Endothelial cell of umbilical vein (primary cell): ENCODE results near the gene FMNL2. TPM values are rescaled to one million over a fixed set of nuclear protein-coding genes. Genes with fewer than 3 reads are reported as not detected.
A peak's percentile ranks its signal among the peaks of the same experiment; 100 is the strongest.

Experiments used
- BruUV-seq: library from RNA; stranded (reverse); fragments of 400-500 nt; replicated peaks from 2 replicates; lab custom pipeline; 2021; lab: Mats Ljungman, UMichigan
- CTCF ChIA-PET: fragments of 300-600, 350-600 bp; sonication (Branson Sonifier 250); formaldehyde crosslinking; loops from one replicate; lab custom pipeline; 2021; ENCODE audit warnings: antibody characterized with exemption, inconsistent platforms; lab: Charles Lee
- POLR2A ChIA-PET: fragments of 300-600, 350-600 bp; sonication (Branson Sonifier 250); formaldehyde crosslinking; loops from one replicate; lab custom pipeline; 2021; ENCODE audit warnings: antibody characterized with exemption, inconsistent platforms; lab: Charles Lee
- DNase-seq: peaks from one replicate; pipeline ENCODE4 v3.0.0-alpha.2; 2011; ENCODE audit warnings: low read depth, low spot score
- FAIRE-seq: peaks from 2 replicates; lab custom pipeline; 2011; peaks lifted over from hg19 to GRCh38; lab: Jason Lieb, UNC
- H2AFZ ChIP-seq: 2 replicates; pipeline ENCODE4 v1.6.0; 2012; ENCODE audit warnings: low read depth, low read length, control low read depth, inconsistent platforms
- H3K27ac ChIP-seq: 2 replicates; pipeline ENCODE4 v1.5.1; 2011; ENCODE audit warnings: low read depth, mild to moderate bottlenecking, control low read depth, low read length, moderate library complexity; ENCODE audit not compliant: insufficient read depth
- H3K27me3 ChIP-seq, 2 experiments: 2 replicates each; pipeline versions ENCODE4 v1.6.0 to v1.6.1; 2011; ENCODE audit warnings: low read length in 2 of 2, mixed read lengths in 1 of 2; ENCODE audit not compliant: control insufficient read depth in 2 of 2, insufficient read depth in 2 of 2
- H3K36me3 ChIP-seq, 2 experiments: 2 replicates in 1 of 2; 3 replicates in 1 of 2; pipeline ENCODE4 v1.5.1; 2011; ENCODE audit warnings: low read length in 2 of 2, mild to moderate bottlenecking in 1 of 2, moderate library complexity in 1 of 2; ENCODE audit not compliant: control insufficient read depth in 2 of 2, insufficient read depth in 2 of 2; ENCODE audit errors: extremely low read depth in 1 of 2
- H3K4me1 ChIP-seq: 3 replicates; pipeline ENCODE4 v1.5.1; 2011; ENCODE audit warnings: mild to moderate bottlenecking, low read length; ENCODE audit not compliant: control insufficient read depth, insufficient read depth; ENCODE audit errors: extremely low read depth
- H3K4me2 ChIP-seq: 2 replicates; pipeline ENCODE4 v1.6.1; 2011; ENCODE audit warnings: low read length, control low read depth, mixed read lengths; ENCODE audit not compliant: insufficient read depth
- H3K4me3 ChIP-seq, 3 experiments: fragments of 200-600 bp in 1 of 3; sonication (generic), shearing (Covaris generic) in 1 of 3; replicated peaks in 1 of 3; 2 replicates each; pipeline ENCODE4 v1.5.1; 2011 to 2016; ENCODE audit warnings: control low read depth in 3 of 3, low read length in 3 of 3, mild to moderate bottlenecking in 2 of 3, inconsistent platforms in 1 of 3, low read depth in 1 of 3, moderate library complexity in 1 of 3; ENCODE audit not compliant: insufficient read depth in 1 of 3
- H3K79me2 ChIP-seq: 2 replicates; pipeline ENCODE4 v1.6.0; 2012; ENCODE audit warnings: low read length, inconsistent platforms; ENCODE audit not compliant: control insufficient read depth, insufficient read depth
- H3K9ac ChIP-seq: replicated peaks from 2 replicates; pipeline ENCODE3; 2011; ENCODE audit warnings: low read length, control low read depth; ENCODE audit not compliant: insufficient read depth; ENCODE audit errors: extremely low read depth
- H3K9me1 ChIP-seq: replicated peaks from 3 replicates; pipeline ENCODE4 v1.6.0; 2011; ENCODE audit warnings: mild to moderate bottlenecking, low read length; ENCODE audit not compliant: control insufficient read depth, insufficient read depth; ENCODE audit errors: extremely low read depth
- H3K9me3 ChIP-seq: replicated peaks from 2 replicates; pipeline ENCODE4 v1.5.1; 2012; ENCODE audit warnings: low read length, inconsistent platforms; ENCODE audit not compliant: control insufficient read depth, insufficient read depth
- H4K20me1 ChIP-seq: replicated peaks from 2 replicates; pipeline ENCODE3; 2011; ENCODE audit warnings: mild to moderate bottlenecking, low read length; ENCODE audit not compliant: control insufficient read depth, insufficient read depth; ENCODE audit errors: extremely low read depth
- CTCF ChIP-seq, 2 donors: IDR thresholded peaks; 1 replicate in 1 of 2; 2 replicates in 1 of 2; pipeline ENCODE4 v1.5.1; 2011; ENCODE audit warnings: low read length in 2 of 2, mild to moderate bottlenecking in 2 of 2, moderate library complexity in 2 of 2, control low read depth in 1 of 2, inconsistent platforms in 1 of 2, low read depth in 1 of 2; ENCODE audit not compliant: insufficient read depth in 1 of 2; ENCODE audit errors: extremely low read depth in 1 of 2
- EZH2 ChIP-seq: IDR thresholded peaks from 2 replicates; pipeline ENCODE4 v1.6.1; 2012; ENCODE audit warnings: borderline replicate concordance, low read depth, mild to moderate bottlenecking, moderate library complexity, low read length, inconsistent platforms; ENCODE audit not compliant: severe bottlenecking
- GATA2 ChIP-seq: IDR thresholded peaks from 2 replicates; pipeline ENCODE4 v1.7.0; 2011; ENCODE audit warnings: low read depth, mild to moderate bottlenecking, moderate library complexity, mixed read lengths, low read length; ENCODE audit not compliant: insufficient read length, insufficient read depth
- JUN ChIP-seq: IDR thresholded peaks from 2 replicates; pipeline ENCODE4 v1.6.1; 2011; ENCODE audit warnings: borderline replicate concordance, low read depth; ENCODE audit not compliant: insufficient read length, insufficient read depth
- MAX ChIP-seq: IDR thresholded peaks from 2 replicates; pipeline ENCODE4 v1.6.1; 2011; ENCODE audit not compliant: insufficient read depth, insufficient read length
- MYC ChIP-seq: IDR thresholded peaks from one replicate; pipeline ENCODE4 v1.6.1; 2011; ENCODE audit warnings: mild to moderate bottlenecking, low read depth, low read length
- POLR2A ChIP-seq: IDR thresholded peaks from 2 replicates; pipeline ENCODE4 v1.6.1; 2012; ENCODE audit warnings: low read depth, mild to moderate bottlenecking, control low read depth, low read length
- POLR2AphosphoS5 ChIP-seq: IDR thresholded peaks from 2 replicates; pipeline ENCODE4 v1.6.1; 2012; ENCODE audit warnings: low read depth, mild to moderate bottlenecking, control low read depth, low read length, moderate library complexity; ENCODE audit not compliant: insufficient read depth
- dilution Hi-C: fragments of 300-500 bp; cut with MboI; formaldehyde crosslinking; loops from one replicate; pipeline ENCODE4 v1.15.0; 2019; ENCODE audit warnings: low sequenced_read_pairs; ENCODE audit not compliant: extremely low pct_ligation_motif_present
- intact Hi-C: fragments of 100-400 bp; cut with micrococcal nuclease; formaldehyde crosslinking; loops from one replicate; pipeline ENCODE4 v1.10.0; 2022
- polyA plus RNA-seq, 4 experiments: library from polyadenylated mRNA; depleted of rRNA in 3 of 4; stranded (reverse) in 3 of 4; unstranded in 1 of 4; fragments of >200 nt; gene quantifications; 2 replicates each; pipeline versions ENCODE4 v1.2.1 to v1.2.3, GENCODE V29; 2011 to 2012; ENCODE audit warnings: missing spikeins in 1 of 4
- total RNA-seq: library from RNA; stranded (reverse); gene quantifications from 2 replicates; pipeline ENCODE4 v1.2.3, GENCODE V29; 2021

The FMNL2 gene
- total and polyA plus RNA-seq, 2 donors (not counting 3 experiments of a cell fraction or from before 2014, with no cell fraction given) = 8.3 to 28.0 TPM

DNA sequence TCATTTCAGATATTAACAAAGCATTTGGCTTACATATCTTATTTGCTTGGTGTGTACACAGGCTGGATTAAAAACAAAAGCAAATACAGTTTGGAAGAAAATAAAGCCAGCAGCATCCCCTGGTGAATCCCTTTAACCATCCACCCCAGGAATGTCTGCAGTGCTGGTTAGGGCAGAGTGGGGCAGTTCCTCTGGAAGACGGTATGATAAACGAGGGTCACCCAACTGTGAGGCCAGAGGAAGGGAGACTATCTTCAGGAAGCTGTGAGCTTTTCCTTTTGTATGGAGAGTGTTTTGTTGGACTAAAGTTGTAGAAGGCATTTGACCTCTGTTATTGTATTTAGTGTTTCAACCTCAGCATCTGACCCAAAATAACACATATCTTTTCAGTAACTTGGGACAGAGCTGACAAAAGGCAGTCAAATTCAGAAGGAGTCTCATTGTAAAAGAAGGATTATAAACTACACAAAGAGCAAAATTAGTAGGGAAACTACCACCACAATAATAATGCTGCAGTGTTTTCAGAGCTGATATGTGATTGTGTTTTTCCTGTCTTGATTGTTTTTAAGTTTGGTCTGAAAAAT, 159.1 kb downstream of the FMNL2 start:
- Histone ChIP-seq H3K4me1 (peaks cover 21% of the 10 kb centered on the region), H3K36me3 (no peaks in the 10 kb centered on the region), H3K9me1 (no peaks in the 10 kb centered on the region), H3K9me3 (no peaks in the 10 kb centered on the region), H3K79me2 (peaks cover 22% of the 10 kb centered on the region), H4K20me1 (no peaks in the 10 kb centered on the region), H3K4me2 (peak overlapping the region; percentile 73), H3K27me3 (no peaks in the 10 kb centered on the region), H3K9ac (no peak overlapping the region), H3K27ac (peak overlapping the region; percentile 17), H3K4me3 (no peak overlapping the region), H2AFZ (no peak overlapping the region)
- CTCF ChIA-PET = interaction anchor here (0.7 to 1.7 kb wide), 7 partner anchors 10 to 83 kb away, joined by 3 to 7 read pairs (median 4); no protein-coding TSS in a partner anchor
- intact Hi-C loops (no loop called here), dilution Hi-C loops (no loop called here)
- FAIRE-seq (peak; percentile 70), DNase-seq (peak; percentile 64)
- POLR2A ChIA-PET = interaction anchor here (0.6 kb wide), 1 partner anchor 23 kb away, joined by 5 read pairs; no protein-coding TSS in a partner anchor
- no peak for TF ChIP-seq JUN
- TF ChIP-seq POLR2AphosphoS5 = peak; percentile 23
- TF ChIP-seq GATA2 = peak; percentile 51
- BruUV-seq = no TSS peak

- BruUV-seq = no TSS peak
- Histone ChIP-seq H3K79me2 (peaks cover 25% of the 10 kb centered on the region), H3K4me1 (peaks cover 21% of the 10 kb centered on the region), H3K9me1 (no peaks in the 10 kb centered on the region), H3K36me3 (no peaks in the 10 kb centered on the region), H3K4me2 (no peak overlapping the region), H3K27ac (no peak overlapping the region), H3K9me3 (no peaks in the 10 kb centered on the region), H4K20me1 (no peaks in the 10 kb centered on the region), H3K27me3 (no peaks in the 10 kb centered on the region), H3K9ac (no peak overlapping the region), H2AFZ (no peak overlapping the region), H3K4me3 (no peak overlapping the region)
- intact Hi-C loops = no loop called here
- TF ChIP-seq GATA2 (no peak), EZH2 (no peak), POLR2A (no peak), CTCF (IDR thresholded peaks at IDR 0.05; ENCODE audit: extremely low read depth in 1 of 2, insufficient read depth in 1 of 2, low read depth in 1 of 2, low read length in 2 of 2) (no peak), POLR2AphosphoS5 (no peak), MYC (no peak), JUN (no peak), MAX (no peak)
- ChIA-PET CTCF (interaction anchor here (0.8 to 1.3 kb wide), 4 partner anchors 9 to 75 kb away, joined by 3 to 4 read pairs (median 3); no protein-coding TSS in a partner anchor), POLR2A (no interaction called here)
- dilution Hi-C loops = no loop called here
- FAIRE-seq = no peak
- no peak for DNase-seq
Measured at GRCh38 chr2:152496371-152496770, 161.4 kb downstream of the FMNL2 start.
